IMR-90 (cell line): ENCODE data around the gene CMTM7. TPM values are rescaled to one million over a fixed set of nuclear protein-coding genes. Genes with fewer than 3 reads are reported as not detected.

Experiments
- ATAC-seq: fragments of 200-7000 bp; cut with Tn5 transposase; 2 replicates; pipeline ENCODE4 v1.9.1; 2020; ENCODE audit warnings: low read depth, mild to moderate bottlenecking, moderate library complexity
- BruUV-seq: library from RNA; stranded (reverse); fragments of 400-500 nt; replicated peaks from 2 replicates; lab custom pipeline; 2021; lab: Mats Ljungman, UMichigan
- CTCF ChIA-PET: fragments of 300-600 bp; formaldehyde crosslinking; extraction: SDS; loops from one replicate; lab custom pipeline; 2021; ENCODE audit warnings: antibody characterized with exemption; lab: Yijun Ruan, JAX
- POLR2A ChIA-PET: fragments of 300-600 bp; sonication (Branson Sonifier 250); formaldehyde crosslinking; loops from one replicate; lab custom pipeline; 2022; ENCODE audit warnings: antibody characterized with exemption; ENCODE audit not compliant: unreplicated experiment; lab: Charles Lee
- DNase-seq: peaks from one replicate; pipeline ENCODE4 v3.0.0; 2013
- H2AFZ ChIP-seq: replicated peaks from 2 replicates; pipeline ENCODE3; 2013; ENCODE audit warnings: low read length, mild to moderate bottlenecking; ENCODE audit not compliant: poor library complexity
- H2AK5ac ChIP-seq: 2 replicates; pipeline ENCODE4 v1.6.1; 2013; ENCODE audit warnings: low read depth, low read length, inconsistent platforms
- H2AK9ac ChIP-seq: replicated peaks from 2 replicates; pipeline ENCODE3; 2013; ENCODE audit warnings: mild to moderate bottlenecking, low read depth, low read length, moderate library complexity; ENCODE audit not compliant: poor library complexity
- H2BK120ac ChIP-seq: 2 replicates; pipeline ENCODE4 v1.6.1; 2013; ENCODE audit warnings: low read depth, low read length, inconsistent platforms
- H2BK15ac ChIP-seq: 3 replicates; pipeline ENCODE4 v1.6.1; 2013; ENCODE audit warnings: low read depth, low read length, inconsistent platforms
- H2BK20ac ChIP-seq: 2 replicates; pipeline ENCODE4 v1.6.1; 2013; ENCODE audit warnings: low read depth, mild to moderate bottlenecking, inconsistent platforms, low read length, moderate library complexity
- H2BK5ac ChIP-seq: 2 replicates; pipeline ENCODE4 v1.6.1; 2013; ENCODE audit warnings: mild to moderate bottlenecking, low read depth, low read length, inconsistent platforms; ENCODE audit not compliant: poor library complexity, severe bottlenecking
- H3K14ac ChIP-seq: replicated peaks from 2 replicates; pipeline ENCODE4 v1.6.1; 2013; ENCODE audit warnings: low read depth, low read length, inconsistent platforms
- H3K18ac ChIP-seq: 2 replicates; pipeline ENCODE4 v1.6.1; 2013; ENCODE audit warnings: low read depth, low read length, control low read depth
- H3K23ac ChIP-seq: 2 replicates; pipeline ENCODE4 v1.6.1; 2013; ENCODE audit warnings: low read depth, low read length, inconsistent platforms
- H3K27ac ChIP-seq: 2 replicates; pipeline ENCODE4 v1.5.1; 2013; ENCODE audit warnings: mild to moderate bottlenecking, control low read depth, low read length; ENCODE audit not compliant: insufficient read depth
- H3K27me3 ChIP-seq: 2 replicates; pipeline ENCODE4 v1.6.1; 2013; ENCODE audit warnings: low read length; ENCODE audit not compliant: control insufficient read depth, insufficient read depth
- H3K36me3 ChIP-seq: 2 replicates; pipeline ENCODE4 v1.6.1; 2013; ENCODE audit warnings: low read length, mixed read lengths; ENCODE audit not compliant: control insufficient read depth, insufficient read depth
- H3K4ac ChIP-seq: 2 replicates; pipeline ENCODE4 v1.6.1; 2013; ENCODE audit warnings: low read depth, low read length, inconsistent platforms
- H3K4me1 ChIP-seq: 2 replicates; pipeline ENCODE4 v1.6.1; 2013; ENCODE audit warnings: low read length, mixed read lengths; ENCODE audit not compliant: control insufficient read depth, insufficient read depth
- H3K4me2 ChIP-seq: 2 replicates; pipeline ENCODE4 v1.6.1; 2013; ENCODE audit warnings: low read depth, mild to moderate bottlenecking, control low read depth, low read length, moderate library complexity
- H3K4me3 ChIP-seq: 2 replicates; pipeline ENCODE4 v1.5.1; 2013; ENCODE audit warnings: low read depth, mild to moderate bottlenecking, control low read depth, low read length, moderate library complexity; ENCODE audit not compliant: insufficient read depth
- H3K56ac ChIP-seq: 2 replicates; pipeline ENCODE4 v1.6.1; 2013; ENCODE audit warnings: low read length, inconsistent platforms; ENCODE audit not compliant: insufficient read depth; ENCODE audit errors: extremely low read depth
- H3K79me1 ChIP-seq, 2 experiments: 2 replicates each; pipeline ENCODE4 v1.6.1; 2013; ENCODE audit warnings: low read length in 2 of 2, inconsistent platforms in 1 of 2, low read depth in 1 of 2
- H3K9ac ChIP-seq: 2 replicates; pipeline ENCODE4 v1.6.1; 2013; ENCODE audit warnings: low read depth, low read length, control low read depth
- H3K9me1 ChIP-seq: 2 replicates; pipeline ENCODE4 v1.6.1; 2013; ENCODE audit warnings: low read length, inconsistent platforms; ENCODE audit not compliant: insufficient read depth
- H3K9me3 ChIP-seq: 2 replicates; pipeline ENCODE4 v1.6.1; 2013; ENCODE audit warnings: low read length; ENCODE audit not compliant: control insufficient read depth, insufficient read depth
- H4K20me1 ChIP-seq: 2 replicates; pipeline ENCODE4 v1.6.1; 2013; ENCODE audit warnings: low read length, inconsistent platforms; ENCODE audit not compliant: insufficient read depth
- H4K5ac ChIP-seq: 2 replicates; pipeline ENCODE4 v1.6.1; 2013; ENCODE audit warnings: mild to moderate bottlenecking, low read depth, low read length, control low read depth
- H4K8ac ChIP-seq, 2 experiments: 2 replicates each; pipeline ENCODE4 v1.6.1; 2013; ENCODE audit warnings: low read depth in 2 of 2, low read length in 2 of 2, control low read depth in 1 of 2, inconsistent platforms in 1 of 2
- H4K91ac ChIP-seq: 2 replicates; pipeline ENCODE4 v1.6.1; 2013; ENCODE audit warnings: low read depth, low read length, inconsistent platforms; ENCODE audit not compliant: insufficient read depth
- BHLHE40 ChIP-seq: fragments of 150-350 bp; IDR thresholded peaks from 2 replicates; pipeline ENCODE4 v1.6.1; 2016; ENCODE audit warnings: mild to moderate bottlenecking, low read depth, low read length
- CEBPB ChIP-seq: IDR thresholded peaks from 2 replicates; pipeline ENCODE4 v1.6.1; 2012; ENCODE audit warnings: low read depth, low read length, improper control_type of control experiment
- CHD1 ChIP-seq: IDR thresholded peaks from 2 replicates; pipeline ENCODE4 v1.6.1; 2012; ENCODE audit warnings: low read depth, low read length, improper control_type of control experiment
- CTCF ChIP-seq: conservative IDR thresholded peaks from 2 replicates; pipeline ENCODE4 v1.5.1; 2012; ENCODE audit warnings: mild to moderate bottlenecking, low read depth, low read length, improper control_type of control experiment
- ELK1 ChIP-seq: fragments of 150-350 bp; IDR thresholded peaks from 2 replicates; pipeline ENCODE4 v1.6.1; 2016; ENCODE audit warnings: low read depth, mild to moderate bottlenecking, low read length, moderate library complexity, borderline replicate concordance
- FOS ChIP-seq: fragments of 150-350 bp; IDR thresholded peaks from 2 replicates; pipeline ENCODE4 v1.6.1; 2016; ENCODE audit warnings: low read depth, low read length
- MAZ ChIP-seq: IDR thresholded peaks from 2 replicates; pipeline ENCODE4 v1.6.1; 2012; ENCODE audit warnings: low read depth, mild to moderate bottlenecking, low read length, improper control_type of control experiment, moderate library complexity, borderline replicate concordance
- MXI1 ChIP-seq: IDR thresholded peaks from 2 replicates; pipeline ENCODE4 v1.6.1; 2012; ENCODE audit warnings: low read depth, mild to moderate bottlenecking, low read length, moderate library complexity, borderline replicate concordance
- NFE2L2 ChIP-seq: fragments of 150-350 bp; IDR thresholded peaks from 2 replicates; pipeline ENCODE4 v1.6.1; 2016; ENCODE audit warnings: low read depth, mild to moderate bottlenecking, low read length
- POLR2A ChIP-seq: IDR thresholded peaks from 2 replicates; pipeline ENCODE4 v1.6.1; 2012; ENCODE audit warnings: mild to moderate bottlenecking, low read depth, low read length
- RAD21 ChIP-seq: IDR thresholded peaks from 2 replicates; pipeline ENCODE4 v1.6.1; 2012; ENCODE audit warnings: low read length, improper control_type of control experiment
- RFX5 ChIP-seq: IDR thresholded peaks from 2 replicates; pipeline ENCODE4 v1.8.0; 2012; ENCODE audit warnings: low read depth, mild to moderate bottlenecking, low read length, moderate library complexity
- SMC3 ChIP-seq: fragments of 150-350 bp; IDR thresholded peaks from 2 replicates; pipeline ENCODE4 v1.6.1; 2016; ENCODE audit warnings: low read depth, mild to moderate bottlenecking, antibody characterized with exemption, low read length, moderate library complexity
- USF2 ChIP-seq: fragments of 150-350 bp; IDR thresholded peaks from 2 replicates; pipeline ENCODE4 v1.6.1; 2017; ENCODE audit warnings: mild to moderate bottlenecking, antibody characterized with exemption, low read length, low read depth
- WGBS, 2 experiments: methylation state at CpG; one replicate each; pipeline versions ENCODE4 v1.1.5 to v1.1.7; 2013; ENCODE audit warnings: missing lambda C conversion rate in 2 of 2; ENCODE audit not compliant: insufficient read length in 1 of 2; ENCODE audit errors: extremely low coverage in 2 of 2; 5-methylcytosine and 5-hydroxymethylcytosine counted together
- dilution Hi-C: fragments of 300-500 bp; cut with HindIII; formaldehyde crosslinking; loops from one replicate; pipeline ENCODE4 v1.14.3; 2018; ENCODE audit warnings: low sequenced_read_pairs; ENCODE audit not compliant: unreplicated experiment
- in situ Hi-C: fragments of 300-500 bp; cut with MboI; formaldehyde crosslinking; loops from 3 replicates; pipeline ENCODE4 v1.14.3; 2019; ENCODE audit warnings: low sequenced_read_pairs, inconsistent platforms, mixed read lengths
- intact Hi-C: fragments of 100-400 bp; cut with micrococcal nuclease; formaldehyde crosslinking; loops from 2 replicates; pipeline ENCODE4 v1.10.0; 2022
- polyA plus RNA-seq, 3 experiments: library from polyadenylated mRNA; depleted of rRNA; stranded (reverse); fragments of >200 nt; gene quantifications; 2 replicates each; pipeline ENCODE4 v1.2.3, GENCODE V29; 2012; ENCODE audit warnings: low replicate concordance in 1 of 3
- total RNA-seq: library from RNA; depleted of rRNA; stranded (reverse); fragments of >200 nt; gene quantifications from 2 replicates; pipeline ENCODE4 v1.2.3, GENCODE V29; 2012

Gene CMTM7
- total and polyA plus RNA-seq, 2 of the 4 experiments (the other 2 are of a cell fraction): 3.4 to 31.4 TPM

GRCh38 chr3:32411442-32411841 is 19.8 kb downstream of the CMTM7 start:
- 71% methylated on average over 3 of the region's 5 CpGs; no CpG with 5 or more reads in 1 of the 2 experiments for WGBS, 2 experiments

More at GRCh38 chr3:32411442-32411841, 19.8 kb downstream of the CMTM7 start:
- dilution Hi-C loops (no loop called here), in situ Hi-C loops (no loop called here), intact Hi-C loops (no loop called here)
- no peak overlapping the region for H3K14ac ChIP-seq
- H3K4ac ChIP-seq: no peak overlapping the region
- ChIA-PET CTCF (no interaction called here), POLR2A (no interaction called here)
- no peak overlapping the region for H4K5ac ChIP-seq
- H3K9me3 ChIP-seq: no peaks in the 10 kb centered on the region
- H2BK5ac ChIP-seq: no peak overlapping the region
- no peak overlapping the region for H2AK5ac ChIP-seq
- H3K23ac ChIP-seq: no peak overlapping the region
- no peak overlapping the region for H3K27ac ChIP-seq
- H3K4me1 ChIP-seq: no peaks in the 10 kb centered on the region
- H2BK20ac ChIP-seq: no peak overlapping the region
- no peaks in the 10 kb centered on the region for H4K20me1 ChIP-seq
- H3K36me3 ChIP-seq: no peaks in the 10 kb centered on the region
- peaks cover 5% of the 10 kb centered on the region for H3K9me1 ChIP-seq
- no peak for ATAC-seq
- TF ChIP-seq MXI1 (no peak), MAZ (no peak), RAD21 (no peak), CEBPB (no peak), BHLHE40 (no peak), SMC3 (no peak), FOS (no peak), RFX5 (no peak), USF2 (no peak), CHD1 (no peak), CTCF (no peak), ELK1 (no peak), NFE2L2 (no peak), POLR2A (no peak)
- DNase-seq: no peak
- H3K18ac ChIP-seq: no peak overlapping the region
- no peak overlapping the region for H4K91ac ChIP-seq
- H2AFZ ChIP-seq: no peak overlapping the region
- no peak overlapping the region for H2AK9ac ChIP-seq
- H3K9ac ChIP-seq: no peak overlapping the region
- no peak overlapping the region for H4K8ac ChIP-seq
- BruUV-seq: no TSS peak
- peaks cover 20 to 30% of the 10 kb centered on the region in 2 experiments; a peak in 3 of 4 replicates for H3K79me1 ChIP-seq
- H3K56ac ChIP-seq: no peak overlapping the region
- no peak overlapping the region for H2BK15ac ChIP-seq
- no peaks in the 10 kb centered on the region for H3K27me3 ChIP-seq
- H2BK120ac ChIP-seq: no peak overlapping the region
- no peak overlapping the region for H3K4me3 ChIP-seq
- H3K4me2 ChIP-seq: no peak overlapping the region
